Measurements from ENCODE around the gene NIPBL.
"Not testable (repeated sequence)": the region's sequence is repeated elsewhere in the genome, so short reads cannot be mapped to it uniquely, and the experiment has no call there.

The NIPBL gene

DNA sequence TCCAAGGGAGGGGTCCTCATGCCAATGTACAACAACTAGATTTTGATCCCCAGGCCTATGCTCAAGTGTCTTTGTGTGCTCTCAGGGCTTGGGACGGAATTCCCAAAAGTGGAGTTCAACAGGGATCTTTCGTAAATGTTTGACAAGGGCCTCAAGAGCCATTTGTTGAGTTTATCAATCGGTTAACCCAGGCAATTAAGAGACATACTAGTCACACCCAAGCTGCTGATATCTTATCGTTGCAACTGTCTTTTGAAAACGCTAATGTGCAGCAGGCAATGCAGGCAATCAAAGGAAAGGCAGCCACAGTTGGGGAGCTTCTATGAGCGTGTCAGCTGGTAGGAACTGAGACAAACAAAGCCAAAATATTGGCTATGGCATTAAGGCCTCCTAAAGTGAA is 211.4 kb downstream of the NIPBL start:
- no peak for DNase-seq (ENCODE audit: low read depth)

GRCh38 chr5:37090123-37090726 is 213.7 kb downstream of the NIPBL start:
- DNase-seq (ENCODE audit: low read depth) = no peak

DNA sequence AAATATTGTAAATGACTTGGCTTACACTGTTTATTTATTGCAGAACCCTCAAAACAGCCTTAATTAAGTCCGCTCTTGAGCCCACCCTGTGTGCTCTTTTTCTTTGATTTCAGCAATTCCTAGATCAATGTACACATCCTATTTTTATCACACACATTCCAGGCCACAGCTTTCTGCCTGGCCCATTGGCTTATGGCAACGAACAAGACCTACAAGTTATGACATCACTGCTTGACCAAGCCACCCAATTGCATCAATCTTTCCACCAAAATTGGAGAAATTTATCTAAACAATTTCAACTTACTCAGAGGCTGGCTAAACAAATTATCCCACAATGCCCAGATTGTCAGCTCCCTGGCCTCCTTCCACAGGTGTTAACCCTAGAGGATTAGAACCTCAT is 214.2 kb downstream of the NIPBL start:
- DNase-seq (ENCODE audit: low read depth) = no peak

GRCh38 chr5:37093795-37094194 is 217.2 kb downstream of the NIPBL start:
- not testable (repeated sequence) for DNase-seq (ENCODE audit: low read depth)

DNA sequence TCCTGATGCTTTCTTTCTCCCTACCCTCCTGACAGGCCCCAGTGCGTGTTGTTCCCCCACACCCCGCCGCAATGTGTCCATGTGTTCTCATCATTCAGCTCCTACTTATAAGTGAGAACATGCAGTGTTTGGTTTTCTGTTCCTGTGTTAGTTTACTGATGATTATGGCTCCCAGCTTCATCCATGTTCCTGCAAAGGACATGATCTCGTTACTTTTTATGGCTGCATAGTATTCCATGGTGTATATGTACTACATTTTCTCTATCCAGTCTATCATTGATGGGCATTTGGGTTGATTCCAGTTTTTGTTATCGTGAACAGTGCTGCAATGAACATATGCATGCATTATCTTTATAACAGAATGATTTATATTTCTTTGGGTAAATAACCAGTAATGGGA is 222.7 kb downstream of the NIPBL start:
- not testable (repeated sequence) for DNase-seq (ENCODE audit: low read depth)

DNA sequence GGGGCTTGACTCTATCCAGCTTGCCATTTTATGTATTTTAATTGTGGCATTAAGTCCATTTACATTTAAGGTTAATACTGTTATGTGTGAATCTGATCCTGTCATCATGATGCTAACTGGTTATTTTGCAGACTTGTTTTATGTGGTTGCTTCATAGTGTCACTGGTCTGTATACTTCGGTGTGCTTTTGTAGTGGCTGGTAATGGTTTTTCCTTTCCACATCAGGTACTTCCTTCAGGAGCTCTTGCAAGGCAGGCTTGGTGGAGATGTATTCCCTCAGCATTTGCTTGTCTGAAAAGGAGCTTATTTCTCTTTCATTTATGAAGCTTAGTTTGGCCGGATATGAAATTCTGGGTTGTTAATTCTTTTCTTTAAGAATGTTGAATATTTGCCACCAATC is 226.7 kb downstream of the NIPBL start:
- no peak for DNase-seq (ENCODE audit: low read depth)

DNA sequence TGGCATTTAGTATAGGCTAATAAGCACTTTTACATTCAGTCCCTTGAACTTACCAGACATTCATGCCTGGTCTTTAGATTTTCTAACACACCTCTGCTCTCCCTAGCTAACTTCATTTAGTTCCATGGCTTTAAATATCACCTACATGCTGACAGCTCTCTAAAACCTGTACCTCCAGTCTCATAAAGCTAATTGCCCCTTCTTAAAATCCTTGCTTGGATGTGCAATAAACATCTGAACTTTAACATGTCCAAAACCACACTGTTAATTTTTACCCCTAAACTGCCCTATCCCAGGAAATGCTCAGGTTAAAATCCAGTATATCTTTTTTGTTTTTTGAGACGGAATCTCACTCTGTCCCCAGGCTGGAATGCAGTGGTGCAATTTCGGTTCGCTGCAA is 232.8 kb downstream of the NIPBL start:
- DNase-seq (ENCODE audit: low read depth) = no peak

DNA sequence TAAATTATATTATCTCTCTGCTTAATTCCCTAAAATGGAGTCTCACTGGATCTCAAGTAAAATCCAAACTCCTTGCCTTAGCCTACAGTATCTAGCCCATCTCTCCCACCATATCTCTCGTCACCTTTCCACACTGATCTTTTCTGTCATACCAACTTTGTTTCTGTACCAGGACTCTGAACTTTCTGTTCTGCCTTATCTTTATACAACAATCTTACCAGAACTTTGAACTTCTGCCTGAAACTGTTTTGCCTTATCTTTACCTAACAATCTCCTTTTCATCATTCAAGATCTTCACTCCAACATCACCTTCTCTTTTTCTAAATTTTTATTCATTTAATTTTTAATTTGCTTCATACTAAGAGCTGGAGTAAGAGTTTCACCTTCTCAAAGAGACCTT is 233.6 kb downstream of the NIPBL start:
- DNase-seq (ENCODE audit: low read depth) = no peak

- no peak for DNase-seq (ENCODE audit: low read depth)
These were observed 235.1 kb downstream of the NIPBL start for GRCh38 chr5:37111426-37112382.

DNA sequence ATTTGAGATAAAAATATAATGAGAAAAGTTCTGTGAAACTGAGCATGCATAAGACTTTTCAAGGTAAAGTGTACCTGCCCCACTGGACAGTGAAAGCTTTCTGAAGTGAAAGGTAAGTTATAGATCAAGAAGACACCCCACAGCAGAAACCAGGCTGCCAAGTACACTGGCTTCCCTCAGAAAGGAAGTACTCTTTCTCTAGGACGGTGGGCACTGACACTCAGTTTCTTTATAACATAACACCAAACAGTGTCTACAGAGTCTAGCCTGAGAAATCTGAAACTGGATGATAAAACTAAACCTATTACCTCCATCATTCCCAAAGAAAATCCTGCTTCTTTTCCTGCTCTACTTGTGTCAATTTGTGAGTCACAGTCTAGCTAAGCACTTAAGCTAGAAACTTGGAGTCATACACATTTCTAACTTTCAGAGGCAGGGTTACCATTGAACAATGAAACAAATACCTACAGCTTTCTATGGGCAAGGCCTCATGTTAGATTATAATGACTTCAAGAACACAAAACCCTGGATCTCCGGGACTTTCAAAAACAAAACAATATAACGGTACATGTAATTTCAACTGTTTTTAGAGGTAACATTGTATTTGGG is 235.9 kb downstream of the NIPBL start:
- no peak for DNase-seq (ENCODE audit: low read depth)
